ENCODE data around the gene CCM2L.

GRCh38 chr20:32006053-32006452 is 4.2 kb upstream of the CCM2L start:
- TF ChIP-seq POLR2A (IDR thresholded peaks at IDR 0.05) (no peak), CTCF (IDR thresholded peaks at IDR 0.05) (no peak)
